ENCODE data around the gene NBEA. TPM values are rescaled to one million over a fixed set of nuclear protein-coding genes. Genes with fewer than 3 reads are reported as not detected.

Gene NBEA
- total and polyA plus RNA-seq, 2 experiments from 2014 or later = 9.1 to 29.1 TPM

GRCh38 chr13:35448465-35448864 is 506.4 kb downstream of the NBEA start (continued):
- TF ChIP-seq REST (IDR thresholded peaks at IDR 0.05; ENCODE audit: unreplicated experiment) (no peak), CREB1 (CRISPR knock-in tag; IDR thresholded peaks at IDR 0.05; ENCODE audit: low read depth) (no peak)

GRCh38 chr13:35449821-35450220 is 507.8 kb downstream of the NBEA start:
- no peak overlapping the region for H3K27ac Mint-ChIP-seq
- H3K4me3 Mint-ChIP-seq = no peak overlapping the region
- no peaks in the 10 kb centered on the region for H3K27me3 Mint-ChIP-seq (ENCODE audit: insufficient read depth, low read depth, poor library complexity)
- Histone ChIP-seq H3F3A (replicated peaks; ENCODE audit: low read depth) (no peaks in the 10 kb centered on the region), H3K27ac (ENCODE audit: low read depth) (no peak overlapping the region), H3K4me1 (ENCODE audit: insufficient read depth) (no peaks in the 10 kb centered on the region), H3K4me3 (no peak overlapping the region), H3K4me2 (no peak overlapping the region), H3K79me2 (replicated peaks; ENCODE audit: insufficient read depth) (no peaks in the 10 kb centered on the region), H3K36me3 (ENCODE audit: insufficient read depth) (no peaks in the 10 kb centered on the region), H3K9me2 (ENCODE audit: insufficient read depth) (no peaks in the 10 kb centered on the region), H3K27me3 (ENCODE audit: insufficient read depth) (no peaks in the 10 kb centered on the region), H2AFZ (no peak overlapping the region), H4K20me1 (replicated peaks; ENCODE audit: insufficient read depth) (no peaks in the 10 kb centered on the region)
- ATAC-seq = no peak
- no peaks in the 10 kb centered on the region for H3K4me1 Mint-ChIP-seq
- no peak for DNase-seq (ENCODE audit: low spot score)
- H3K36me3 Mint-ChIP-seq (ENCODE audit: low read depth) = no peaks in the 10 kb centered on the region
- no peaks in the 10 kb centered on the region for H3K9me3 Mint-ChIP-seq
- TF ChIP-seq REST (IDR thresholded peaks at IDR 0.05; ENCODE audit: unreplicated experiment) = no peak
- TF ChIP-seq ZNF462 (CRISPR knock-in tag; IDR thresholded peaks at IDR 0.05) = no peak
- no peak for TF ChIP-seq NANOG (IDR thresholded peaks at IDR 0.05; ENCODE audit: borderline replicate concordance)
- TF ChIP-seq ZNF331 (CRISPR knock-in tag; IDR thresholded peaks at IDR 0.05; ENCODE audit: low read depth) = no peak
- no peak for TF ChIP-seq CREB1 (CRISPR knock-in tag; IDR thresholded peaks at IDR 0.05; ENCODE audit: low read depth)
- TF ChIP-seq CTCF (conservative IDR thresholded peaks at IDR 0.05; ENCODE audit: low read depth in 2 of 2) = no peak
- TF ChIP-seq JUNB (IDR thresholded peaks at IDR 0.05; ENCODE audit: unreplicated experiment) = no peak
- no peak for TF ChIP-seq ETS1 (IDR thresholded peaks at IDR 0.05)
- TF ChIP-seq POLR2AphosphoS5 (IDR thresholded peaks at IDR 0.05; ENCODE audit: low read depth) = no peak

Measured in GM23338 (cell line).